C4-2B (cell line): ENCODE data around the gene MAFF.

ENCODE experiments used
- H3K27ac ChIP-seq: fragments of 450-650 bp; 2 replicates; pipeline ENCODE4 v1.5.1; 2017
- CTCF ChIP-seq: fragments of 450-650 bp; conservative IDR thresholded peaks from 2 replicates; pipeline ENCODE4 v1.5.1; 2017; ENCODE audit warnings: mild to moderate bottlenecking
- ZFX ChIP-seq: fragments of 450-650 bp; IDR thresholded peaks from 2 replicates; pipeline ENCODE4 v1.6.1; 2017

MAFF gene

GRCh38 chr22:38213319-38213989, 11.7 kb downstream of the MAFF start:
- no peak for TF ChIP-seq ZFX
- no peak for TF ChIP-seq CTCF
- H3K27ac ChIP-seq = no peak overlapping the region

DNA sequence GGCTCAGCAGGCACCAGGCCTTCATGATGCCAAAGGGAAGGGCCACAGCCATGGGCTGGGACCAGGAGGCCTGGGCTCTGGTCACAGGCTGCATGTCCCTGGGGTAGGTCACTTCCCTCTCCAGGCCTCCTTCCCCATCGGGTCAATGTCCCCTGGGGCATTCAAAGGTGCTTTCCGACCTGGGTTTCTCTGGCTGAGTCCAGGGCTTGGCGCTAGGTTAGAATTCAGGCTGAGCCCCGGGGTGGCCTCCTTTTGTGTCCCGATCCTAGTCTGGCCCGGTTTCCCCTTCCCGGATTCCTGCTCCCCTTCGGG, 12.2 kb downstream of the MAFF start:
- TF ChIP-seq CTCF = no peak
- H3K27ac ChIP-seq = no peak overlapping the region

- TF ChIP-seq CTCF (no peak), ZFX (no peak)
- H3K27ac ChIP-seq = no peak overlapping the region
These were observed 12.7 kb downstream of the MAFF start for GRCh38 chr22:38214302-38215056.

DNA sequence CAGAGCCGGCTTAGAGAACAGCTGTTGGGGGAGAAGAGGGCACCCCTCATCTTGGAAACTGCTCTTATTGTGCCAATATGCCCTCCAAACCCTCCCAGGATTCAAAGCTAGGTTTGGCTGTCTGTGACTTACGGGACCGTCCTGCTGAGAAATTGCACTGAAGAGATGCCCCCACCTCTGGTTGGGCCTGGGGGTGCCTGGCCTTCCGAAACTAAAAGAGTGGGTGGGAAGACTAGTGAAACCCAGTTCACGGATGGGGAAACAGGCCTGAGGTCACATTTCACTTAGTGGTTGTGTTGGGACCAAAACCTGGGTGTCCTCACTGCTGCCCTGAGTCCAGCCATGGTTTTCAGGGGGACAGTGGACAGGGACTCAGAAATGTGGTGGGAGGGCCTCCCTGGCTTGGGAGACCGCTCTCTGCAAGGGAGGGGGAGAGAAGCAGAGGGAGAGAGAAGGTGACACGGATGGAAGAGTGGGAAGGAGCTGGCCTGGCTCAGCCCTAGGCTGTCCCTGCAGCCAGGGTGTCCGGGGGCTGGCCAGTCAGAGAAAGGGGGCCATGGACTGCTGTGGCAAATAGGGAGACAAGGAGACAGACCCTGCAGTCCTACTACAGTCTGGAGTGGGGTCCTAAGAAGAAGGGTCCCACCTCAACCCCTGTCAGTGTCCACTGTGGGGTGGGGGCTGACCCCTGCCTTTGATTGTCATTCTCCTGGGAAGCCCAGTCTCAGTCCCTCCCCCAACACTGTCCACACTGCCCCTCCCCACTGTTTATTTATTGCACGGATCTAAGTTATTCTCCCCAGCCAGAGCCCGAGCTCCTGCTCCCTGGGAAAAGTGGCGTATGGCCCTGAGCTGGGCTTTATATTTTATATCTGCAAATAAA, 13.6 kb downstream of the MAFF start:
- H3K27ac ChIP-seq = no peak overlapping the region

DNA sequence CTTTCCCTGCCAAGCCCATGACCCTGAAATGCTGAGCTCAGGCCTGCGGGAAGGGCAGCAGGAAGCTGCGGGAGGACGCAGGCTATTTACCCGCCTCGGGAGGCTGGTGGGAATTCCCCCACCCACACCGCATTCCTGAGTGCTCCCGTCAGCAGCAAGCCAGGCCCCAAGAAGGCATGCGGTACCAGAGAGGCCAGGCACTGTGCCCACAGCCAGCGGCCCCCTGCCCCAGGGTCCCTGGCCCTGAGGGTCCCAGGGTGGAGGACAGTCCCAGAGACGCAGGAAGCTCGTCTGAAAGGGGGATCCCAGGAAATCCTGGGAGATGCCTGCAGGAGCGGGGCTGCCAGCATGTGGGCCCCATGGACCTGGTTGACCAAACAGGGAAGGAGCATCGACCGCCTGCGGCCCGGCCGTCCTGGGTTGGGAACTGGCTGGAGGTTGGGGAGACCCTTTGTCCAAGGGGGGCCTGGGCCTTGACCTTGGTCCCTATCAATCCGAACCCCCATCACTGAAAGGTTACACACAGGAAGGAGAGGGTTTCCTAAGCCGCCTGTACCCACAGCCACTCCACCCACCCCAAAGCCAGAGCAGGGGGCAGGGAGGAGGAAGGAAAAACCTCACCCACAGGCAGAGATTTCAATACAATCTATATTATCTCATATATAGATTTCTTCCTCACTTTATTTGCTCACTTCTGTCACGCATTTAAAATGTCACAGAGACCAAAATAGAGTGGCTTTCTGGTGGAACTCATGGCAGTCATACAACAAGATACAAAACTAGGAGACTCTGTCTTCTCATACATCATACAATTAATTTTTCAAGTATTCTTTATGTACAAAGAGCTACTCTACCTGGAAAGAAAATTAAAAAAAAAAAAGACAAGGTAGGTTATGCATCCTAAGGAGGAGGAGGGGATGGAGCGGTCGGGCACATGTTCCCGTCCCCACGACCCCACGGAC, 17.1 kb downstream of the MAFF start:
- TF ChIP-seq CTCF = no peak
- no peak for TF ChIP-seq ZFX
- H3K27ac ChIP-seq = no peak overlapping the region

More for the DNA sequence above, 13.6 kb downstream of the MAFF start:
- TF ChIP-seq CTCF (no peak), ZFX (no peak)

DNA sequence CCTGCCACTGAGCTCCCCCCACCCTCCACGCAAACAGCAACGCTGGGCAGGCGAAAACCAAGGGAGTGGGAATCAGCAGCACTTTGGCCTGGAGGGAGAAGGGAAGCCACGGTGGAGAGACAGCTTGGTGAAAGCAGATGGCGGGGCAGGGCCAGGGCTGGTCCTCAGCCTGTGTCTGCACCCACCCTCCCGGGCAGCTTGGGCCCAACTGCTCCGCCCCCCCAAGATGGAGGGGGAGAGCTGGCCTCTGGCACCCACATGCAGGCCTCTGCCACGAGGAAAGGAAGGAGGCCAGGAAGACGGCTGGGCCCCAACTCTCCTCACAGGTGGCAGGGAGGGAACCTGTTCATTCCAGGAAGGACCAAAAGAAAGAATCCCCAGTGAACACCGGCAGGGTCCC, 17.8 kb downstream of the MAFF start:
- TF ChIP-seq ZFX = no peak
- no peak for TF ChIP-seq CTCF
- no peak overlapping the region for H3K27ac ChIP-seq
